Uterus (tissue), 2 donors: ENCODE measurements around the gene IFT57.

Experiments
- CTCF ChIP-seq, 4 experiments: fragments of 200-600 bp in 2 of 4; fragments of 450-650 bp in 2 of 4; sonication (generic) in 2 of 4; IDR thresholded peaks; one replicate each; pipeline ENCODE4 v1.5.1; 2016 to 2019; ENCODE audit warnings: antibody characterized with exemption in 4 of 4, mild to moderate bottlenecking in 2 of 4, moderate library complexity in 1 of 4
- POLR2A ChIP-seq, 2 donors: fragments of 450-650 bp; IDR thresholded peaks; one replicate each; pipeline ENCODE4 v1.6.1; 2016; ENCODE audit warnings: antibody characterized with exemption in 2 of 2, mild to moderate bottlenecking in 1 of 2, moderate library complexity in 1 of 2

GRCh38 chr3:108123326-108123725 lies 98.9 kb downstream of the IFT57 start:
- TF ChIP-seq CTCF (IDR thresholded peaks at IDR 0.05) = no peak
- no peak for TF ChIP-seq POLR2A (IDR thresholded peaks at IDR 0.05)
